Measurements from ENCODE around the gene RSPH1. TPM values are rescaled to one million over a fixed set of nuclear protein-coding genes. Genes with fewer than 3 reads are reported as not detected.

Gene RSPH1
- total and polyA plus RNA-seq, 2 of the 8 experiments (the other 6 are each of a cell fraction or from before 2014, with no cell fraction given): 0.24 TPM; not detected in 1

- Histone ChIP-seq H3K79me1 (ENCODE audit: low read depth, low read length) (no peaks in the 10 kb centered on the region), H2BK12ac (ENCODE audit: low read depth, low read length) (no peak overlapping the region), H3K56ac (replicated peaks; ENCODE audit: insufficient read length, low read depth, low read length) (no peak overlapping the region), H3K27ac (ENCODE audit: low read depth, low read length) (no peak overlapping the region), H3K4ac (replicated peaks; ENCODE audit: insufficient read length, low read depth, low read length) (no peak overlapping the region), H3K79me2 (ENCODE audit: control insufficient read depth in 1 of 2, insufficient read depth in 2 of 2, low read length in 2 of 2) (no peaks in the 10 kb centered on the region), H2BK20ac (ENCODE audit: low read length) (no peak overlapping the region), H3K23me2 (ENCODE audit: low read depth, low read length) (peaks cover 11% of the 10 kb centered on the region), H2BK15ac (ENCODE audit: low read length) (no peak overlapping the region), H3K4me1 (replicated peaks in 1 of 4; ENCODE audit: control insufficient read depth in 3 of 4, insufficient read depth in 4 of 4, low read length in 3 of 4) (peaks cover 0 to 7% (median 4%) of the 10 kb centered on the region in 4 experiments; a peak in 5 of 7 replicates), H3K23ac (ENCODE audit: insufficient read length) (no peak overlapping the region), H3K4me3 (ENCODE audit: extremely low read depth in 1 of 4, insufficient read depth in 2 of 4, low read depth in 3 of 4, low read length in 4 of 4) (no peak overlapping the region), H3K36me3 (ENCODE audit: control insufficient read depth in 2 of 4, insufficient read depth in 4 of 4, low read length in 3 of 4) (no peaks in the 10 kb centered on the region), H3K27me3 (replicated peaks in 1 of 4; ENCODE audit: control insufficient read depth in 3 of 4, extremely low read depth in 1 of 4, insufficient read depth in 3 of 4, low read length in 3 of 4) (peaks cover 0 to 5% (median 4%) of the 10 kb centered on the region in 4 experiments; a peak in 1 of 7 replicates), H2AK5ac (ENCODE audit: low read depth, low read length) (no peak overlapping the region), H3K18ac (ENCODE audit: extremely low read depth, low read length) (no peak overlapping the region), H3K9ac (replicated peaks in 1 of 4; ENCODE audit: extremely low read depth in 1 of 4, low read depth in 3 of 4, low read length in 3 of 4) (no peak overlapping the region), H2AFZ (ENCODE audit: low read length) (no peak overlapping the region), H4K8ac (ENCODE audit: extremely low read depth, insufficient read depth, low read length) (no peak overlapping the region), H3K4me2 (ENCODE audit: insufficient read depth in 1 of 2, low read depth in 2 of 2, low read length in 2 of 2) (peak overlapping the region in 1 of 2 experiments; percentile 87; a peak in 1 of 4 replicates), H4K5ac (ENCODE audit: insufficient read length, low read depth, low read length) (no peak overlapping the region), H3K14ac (ENCODE audit: insufficient read length) (no peak overlapping the region), H4K91ac (replicated peaks; ENCODE audit: insufficient read length, low read length) (no peak overlapping the region), H3K9me3 (ENCODE audit: insufficient read depth in 2 of 2, low read depth in 1 of 2, low read length in 1 of 2) (no peaks in the 10 kb centered on the region), H4K20me1 (replicated peaks in 1 of 2; ENCODE audit: control insufficient read depth in 1 of 2, insufficient read depth in 2 of 2, low read length in 2 of 2) (no peaks in the 10 kb centered on the region), H2BK120ac (replicated peaks; ENCODE audit: low read depth, low read length) (no peak overlapping the region), H2BK5ac (ENCODE audit: low read depth, low read length) (no peak overlapping the region)
- CTCF ChIA-PET (ENCODE audit: partially characterized antibody): interaction anchor here (1.1 to 1.5 kb wide), 2 partner anchors 8 to 21 kb away, joined by 4 to 5 read pairs; no protein-coding TSS in a partner anchor
- DNase-seq (ENCODE audit: low read depth in 1 of 2, low spot score in 2 of 2): no peak
- POLR2A ChIA-PET (ENCODE audit: partially characterized antibody): interaction anchor here (1.2 kb wide), 1 partner anchor 18 kb away, joined by 3 read pairs; no protein-coding TSS in a partner anchor
- WGBS, 2 experiments (ENCODE audit: extremely low coverage in 1 of 2, insufficient coverage in 1 of 2, insufficient read length in 1 of 2, insufficient replicate concordance in 2 of 2, low coverage in 1 of 2, low lambda C conversion rate in 2 of 2, missing lambda C conversion rate in 1 of 2): 88% methylated on average over 5 of the region's 5 CpGs; no CpG with 5 or more reads in 1 of the 2 experiments
- no peak for FAIRE-seq
- TF ChIP-seq JUND (IDR thresholded peaks at IDR 0.05; ENCODE audit: low read length) (no peak), SIX5 (IDR thresholded peaks at IDR 0.05; ENCODE audit: low read depth, low read length) (no peak), CBX5 (IDR thresholded peaks at IDR 0.05; ENCODE audit: low read depth, low read length) (no peak), POLR2A (IDR thresholded peaks at IDR 0.05; ENCODE audit: control extremely low read depth in 1 of 2, low read depth in 2 of 2, low read length in 2 of 2) (no peak), CBX8 (IDR thresholded peaks at IDR 0.05; ENCODE audit: borderline replicate concordance, low read depth, low read length) (no peak), CTCF (IDR thresholded peaks at IDR 0.05; ENCODE audit: control extremely low read depth in 1 of 3, insufficient read depth in 1 of 3, low read depth in 1 of 3, low read length in 3 of 3) (no peak)
Measured at GRCh38 chr21:42495027-42495426, 997 bp downstream of the RSPH1 start.

All from H1 (cell line).